RWPE2 (cell line): ENCODE measurements around the gene FAM151A.
A peak's percentile ranks its signal among the peaks of the same experiment; 100 is the strongest.

Source experiments
- ATAC-seq: fragments of 200-7000 bp; cut with Tn5 transposase; 3 replicates; pipeline ENCODE4 v1.9.1; 2021; ENCODE audit warnings: low read depth
- DNase-seq: peaks from one replicate; pipeline ENCODE4 v3.0.0-alpha.2; 2020; ENCODE audit warnings: low spot score
- H3K27ac ChIP-seq: fragments of 450-650 bp; 2 replicates; pipeline ENCODE4 v1.5.1; 2017; ENCODE audit warnings: mild to moderate bottlenecking; ENCODE audit not compliant: poor library complexity, severe bottlenecking
- H3K27me3 ChIP-seq: fragments of 250-450 bp; sonication (Bioruptor Pico); 2 replicates; pipeline ENCODE4 v1.5.1; 2021; ENCODE audit warnings: mild to moderate bottlenecking, moderate library complexity; ENCODE audit not compliant: insufficient read depth, poor library complexity, severe bottlenecking
- H3K36me3 ChIP-seq: fragments of 250-450 bp; sonication (Bioruptor Pico); 2 replicates; pipeline ENCODE4 v1.5.1; 2020; ENCODE audit warnings: low read depth, mild to moderate bottlenecking, moderate library complexity
- H3K4me1 ChIP-seq: fragments of 250-450 bp; sonication (Bioruptor Pico); 2 replicates; pipeline ENCODE4 v1.5.1; 2021; ENCODE audit warnings: mild to moderate bottlenecking, moderate library complexity; ENCODE audit not compliant: insufficient read depth, poor library complexity, severe bottlenecking
- H3K4me3 ChIP-seq: fragments of 250-450 bp; sonication (Bioruptor Pico); 2 replicates; pipeline ENCODE4 v1.5.1; 2021; ENCODE audit warnings: mild to moderate bottlenecking, moderate library complexity; ENCODE audit not compliant: severe bottlenecking
- H3K9me3 ChIP-seq: fragments of 250-450 bp; sonication (Bioruptor Pico); 2 replicates; pipeline ENCODE4 v1.5.1; 2021; ENCODE audit warnings: mild to moderate bottlenecking, moderate library complexity; ENCODE audit not compliant: severe bottlenecking
- TF ChIP-seq, protein P1 (sequence below): fragments of 450-650 bp; IDR thresholded peaks from one replicate; pipeline ENCODE4 v1.5.1; 2017; ENCODE audit warnings: mild to moderate bottlenecking, moderate library complexity; ENCODE audit not compliant: poor library complexity, severe bottlenecking

The FAM151A gene

DNA sequence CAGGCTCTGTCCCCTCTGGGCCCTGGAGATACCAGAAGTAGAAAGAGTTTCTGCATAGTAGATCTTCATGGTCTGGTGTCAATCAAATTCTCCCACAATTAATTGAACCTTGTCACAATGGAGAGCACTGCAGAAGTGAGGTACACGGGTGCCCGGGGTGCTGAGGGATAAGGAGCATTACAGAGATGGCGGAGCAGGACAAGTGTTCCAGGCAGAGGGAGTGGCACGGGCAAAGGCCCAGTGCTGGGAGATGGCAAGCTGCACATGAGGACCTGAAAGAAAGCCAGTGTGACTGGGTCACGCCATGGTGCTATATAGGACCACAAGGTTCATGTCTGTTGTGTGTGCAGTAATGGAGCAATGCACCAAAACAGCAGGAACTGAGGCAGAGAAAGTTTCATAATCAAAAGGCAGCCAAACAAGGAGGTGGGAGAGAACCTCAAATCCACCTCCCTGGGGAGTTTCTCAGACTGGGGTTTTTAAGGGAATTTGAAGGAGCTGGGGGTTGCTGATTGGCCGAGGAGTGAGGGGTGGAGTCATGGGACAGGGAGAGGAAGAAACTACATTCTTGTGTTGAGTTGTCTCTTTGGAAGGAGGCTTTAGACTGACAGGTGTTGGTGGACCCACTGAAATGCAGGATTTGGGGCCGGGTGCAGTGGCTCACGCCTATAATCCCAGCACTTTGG is 47.6 kb downstream of the FAM151A start:
- H3K9me3 ChIP-seq: no peaks in the 10 kb centered on the region
- H3K36me3 ChIP-seq: 0 out of 2 replicates have a peak, but pooled peaks cover 3% of the 10 kb centered on the region
- no peak for ATAC-seq
- H3K4me1 ChIP-seq: peaks cover 10% of the 10 kb centered on the region
- no peaks in the 10 kb centered on the region for H3K27me3 ChIP-seq
- H3K4me3 ChIP-seq: no peak overlapping the region
- TF ChIP-seq, protein P1, sequence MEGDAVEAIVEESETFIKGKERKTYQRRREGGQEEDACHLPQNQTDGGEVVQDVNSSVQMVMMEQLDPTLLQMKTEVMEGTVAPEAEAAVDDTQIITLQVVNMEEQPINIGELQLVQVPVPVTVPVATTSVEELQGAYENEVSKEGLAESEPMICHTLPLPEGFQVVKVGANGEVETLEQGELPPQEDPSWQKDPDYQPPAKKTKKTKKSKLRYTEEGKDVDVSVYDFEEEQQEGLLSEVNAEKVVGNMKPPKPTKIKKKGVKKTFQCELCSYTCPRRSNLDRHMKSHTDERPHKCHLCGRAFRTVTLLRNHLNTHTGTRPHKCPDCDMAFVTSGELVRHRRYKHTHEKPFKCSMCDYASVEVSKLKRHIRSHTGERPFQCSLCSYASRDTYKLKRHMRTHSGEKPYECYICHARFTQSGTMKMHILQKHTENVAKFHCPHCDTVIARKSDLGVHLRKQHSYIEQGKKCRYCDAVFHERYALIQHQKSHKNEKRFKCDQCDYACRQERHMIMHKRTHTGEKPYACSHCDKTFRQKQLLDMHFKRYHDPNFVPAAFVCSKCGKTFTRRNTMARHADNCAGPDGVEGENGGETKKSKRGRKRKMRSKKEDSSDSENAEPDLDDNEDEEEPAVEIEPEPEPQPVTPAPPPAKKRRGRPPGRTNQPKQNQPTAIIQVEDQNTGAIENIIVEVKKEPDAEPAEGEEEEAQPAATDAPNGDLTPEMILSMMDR: no peak
- DNase-seq: no peak
- no peak overlapping the region for H3K27ac ChIP-seq

DNA sequence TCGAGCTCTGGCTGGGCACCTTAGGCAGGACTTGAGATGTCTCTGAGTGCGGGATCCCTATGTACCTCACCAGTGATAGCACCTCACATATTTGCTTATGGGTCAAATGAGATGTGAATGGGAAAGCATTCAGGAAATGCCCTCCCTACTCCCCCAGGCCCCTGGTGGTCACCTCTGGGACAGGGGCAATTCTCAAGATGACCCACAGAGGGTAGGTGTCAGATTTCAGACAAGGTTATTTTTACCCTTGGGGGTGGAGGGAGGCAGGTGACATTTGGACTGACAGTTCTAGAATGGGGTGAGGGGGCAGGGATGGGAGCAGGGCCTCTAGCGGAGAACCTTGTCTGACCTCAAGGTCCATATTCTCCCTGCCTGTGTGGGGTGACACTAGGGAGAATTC is 48.2 kb downstream of the FAM151A start:
- no peak for DNase-seq
- no peaks in the 10 kb centered on the region for H3K9me3 ChIP-seq
- peaks cover 13% of the 10 kb centered on the region for H3K4me1 ChIP-seq
- TF ChIP-seq, protein P1: no peak
- no peak overlapping the region for H3K27ac ChIP-seq
- 0 out of 2 replicates have a peak, but pooled peaks cover 3% of the 10 kb centered on the region for H3K36me3 ChIP-seq
- H3K4me3 ChIP-seq: no peak overlapping the region
- ATAC-seq: no peak
- H3K27me3 ChIP-seq: no peaks in the 10 kb centered on the region

DNA sequence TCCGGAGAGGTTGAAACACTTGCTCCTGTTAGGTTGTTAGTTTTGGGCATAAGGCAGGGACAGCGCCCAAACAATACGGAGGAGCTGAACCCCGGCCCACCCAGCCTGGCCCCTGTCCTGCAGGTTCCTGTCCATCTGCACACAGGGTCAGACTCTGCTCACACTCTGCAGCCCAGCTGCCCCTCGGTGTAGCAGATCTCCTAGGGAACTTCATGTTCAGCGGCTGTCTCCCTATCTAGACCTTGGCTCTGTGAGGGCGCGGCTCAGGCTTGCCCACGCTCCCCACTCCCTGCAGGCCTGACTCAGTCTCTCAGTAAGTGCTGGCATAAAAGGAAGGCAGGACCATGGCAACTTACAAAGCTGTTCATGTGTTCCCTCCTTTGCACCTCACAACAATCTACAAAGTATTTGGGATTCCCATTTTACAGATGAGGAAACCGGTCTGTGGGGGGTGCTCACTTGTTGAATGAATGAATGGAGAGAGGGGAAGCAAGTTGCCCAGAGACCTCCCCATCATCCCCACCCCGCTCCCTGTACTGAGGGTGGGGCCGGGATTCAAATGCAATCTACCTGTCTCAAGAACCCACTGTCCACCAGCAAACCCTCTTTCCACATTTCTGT is 49.1 kb downstream of the FAM151A start:
- no peak for DNase-seq
- ATAC-seq: no peak
- 0 out of 2 replicates have a peak, but pooled peaks cover 3% of the 10 kb centered on the region for H3K36me3 ChIP-seq
- H3K4me1 ChIP-seq: peaks cover 15% of the 10 kb centered on the region
- no peak overlapping the region for H3K4me3 ChIP-seq
- H3K27me3 ChIP-seq: no peaks in the 10 kb centered on the region
- TF ChIP-seq, protein P1: no peak
- no peak overlapping the region for H3K27ac ChIP-seq
- no peaks in the 10 kb centered on the region for H3K9me3 ChIP-seq

DNA sequence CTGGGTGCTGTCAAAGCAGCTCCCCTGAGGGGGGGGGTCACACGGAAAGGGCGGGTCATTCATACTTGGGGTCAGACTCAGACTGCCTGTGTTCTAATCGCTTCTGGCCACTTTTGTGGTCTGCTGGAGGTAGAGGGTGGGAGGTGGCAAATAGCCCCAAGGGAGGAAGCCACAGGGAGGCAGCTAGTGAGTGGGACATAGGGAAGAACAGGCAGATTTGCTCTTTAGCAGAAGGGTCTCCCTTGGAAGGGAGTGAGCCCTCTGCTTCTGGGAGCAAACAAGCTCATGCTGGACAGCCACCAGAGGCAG is 50.8 kb downstream of the FAM151A start:
- Histone ChIP-seq H3K4me3 (no peak overlapping the region), H3K4me1 (peaks cover 27% of the 10 kb centered on the region), H3K36me3 (0 out of 2 replicates have a peak, but pooled peaks cover 3% of the 10 kb centered on the region), H3K27ac (peak overlapping the region; percentile 57), H3K27me3 (no peaks in the 10 kb centered on the region), H3K9me3 (no peaks in the 10 kb centered on the region)
- TF ChIP-seq, protein P1: no peak
- no peak for ATAC-seq
- DNase-seq: no peak
